ENCODE data around the gene ITCH. TPM values are rescaled to one million over a fixed set of nuclear protein-coding genes. Genes with fewer than 3 reads are reported as not detected.
A peak's percentile ranks its signal among the peaks of the same experiment; 100 is the strongest.

ITCH gene
- total and polyA plus RNA-seq, 2 of the 8 experiments (the other 6 are each of a cell fraction or from before 2014, with no cell fraction given), result 3.9 to 45.2 TPM

DNA sequence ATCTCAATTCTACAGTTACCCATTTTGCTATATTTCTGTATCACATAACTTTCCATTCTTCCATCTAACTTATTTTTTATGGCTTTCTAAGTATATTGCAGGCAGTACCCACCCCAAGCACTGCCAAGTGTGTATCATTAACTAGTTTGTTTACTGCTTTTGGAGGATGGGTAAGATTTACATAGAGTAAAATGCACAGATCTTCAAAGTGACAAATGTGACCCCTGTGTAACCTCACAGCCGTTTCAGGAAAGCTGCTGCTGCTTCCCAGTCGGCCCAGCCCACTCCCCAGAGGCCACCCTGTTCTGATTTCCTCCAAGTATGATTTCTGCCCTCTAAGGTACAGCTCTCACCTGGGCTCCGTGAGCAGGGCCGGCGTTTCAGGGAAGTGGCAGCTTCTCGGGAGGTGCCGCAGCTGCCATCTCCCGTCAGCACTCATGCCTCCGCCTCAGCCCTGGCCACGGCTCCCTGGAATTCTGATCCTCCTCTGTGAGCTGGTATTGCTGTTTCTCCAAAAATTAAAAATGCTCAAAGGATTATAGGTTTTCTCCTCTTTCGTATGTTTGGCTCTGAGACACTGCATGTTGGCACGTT is 180.5 kb downstream of the ITCH start:
- no peak overlapping the region for H4K8ac ChIP-seq (ENCODE audit: extremely low read depth, insufficient read depth, low read length)
- DNase-seq (ENCODE audit: low read depth in 1 of 2, low spot score in 2 of 2) (no peak), FAIRE-seq (no peak)
- POLR2A ChIA-PET (ENCODE audit: partially characterized antibody), result interaction anchor here (0.6 to 1.5 kb wide), 4 partner anchors 11 to 295 kb away, joined by 3 to 5 read pairs (median 3); no protein-coding TSS in a partner anchor
- H3K27me3 ChIP-seq (replicated peaks in 1 of 4; ENCODE audit: control insufficient read depth in 3 of 4, extremely low read depth in 1 of 4, insufficient read depth in 3 of 4, low read length in 3 of 4), result no peaks in the 10 kb centered on the region
- no peak overlapping the region for H4K91ac ChIP-seq (replicated peaks; ENCODE audit: insufficient read length, low read length)
- H2AK5ac ChIP-seq (ENCODE audit: low read depth, low read length), result no peak overlapping the region
- H3K4me1 ChIP-seq (replicated peaks in 1 of 4; ENCODE audit: control insufficient read depth in 3 of 4, insufficient read depth in 4 of 4, low read length in 3 of 4), result peaks cover 0 to 8% (median 2%) of the 10 kb centered on the region in 4 experiments; a peak in 3 of 7 replicates
- CTCF ChIA-PET (ENCODE audit: partially characterized antibody), result interaction anchor here (0.8 to 3.8 kb wide), 8 partner anchors 10 to 287 kb away, joined by 3 to 18 read pairs (median 4); no protein-coding TSS in a partner anchor
- H3K56ac ChIP-seq (replicated peaks; ENCODE audit: insufficient read length, low read depth, low read length), result no peak overlapping the region
- H3K14ac ChIP-seq (ENCODE audit: insufficient read length), result no peak overlapping the region
- H2BK20ac ChIP-seq (ENCODE audit: low read length), result no peak overlapping the region
- peaks cover 0 to 2% of the 10 kb centered on the region in 2 experiments for H4K20me1 ChIP-seq (replicated peaks in 1 of 2; ENCODE audit: control insufficient read depth in 1 of 2, insufficient read depth in 2 of 2, low read length in 2 of 2)
- no peaks in the 10 kb centered on the region for H3K9me3 ChIP-seq (ENCODE audit: insufficient read depth in 2 of 2, low read depth in 1 of 2, low read length in 1 of 2)
- H3K4ac ChIP-seq (replicated peaks; ENCODE audit: insufficient read length, low read depth, low read length), result no peak overlapping the region
- no peak overlapping the region for H2BK12ac ChIP-seq (ENCODE audit: low read depth, low read length)
- no peak overlapping the region for H3K23ac ChIP-seq (ENCODE audit: insufficient read length)
- H3K36me3 ChIP-seq (ENCODE audit: control insufficient read depth in 2 of 4, insufficient read depth in 4 of 4, low read length in 3 of 4), result peaks cover 2 to 10% (median 5%) of the 10 kb centered on the region in 4 experiments; a peak in 4 of 8 replicates
- H2BK120ac ChIP-seq (replicated peaks; ENCODE audit: low read depth, low read length), result no peak overlapping the region
- H3K4me2 ChIP-seq (ENCODE audit: insufficient read depth in 1 of 2, low read depth in 2 of 2, low read length in 2 of 2), result peak overlapping the region in 1 of 2 experiments; percentile 88; a peak in 1 of 4 replicates
- 82% methylated on average over 12 of the region's 12 CpGs; no CpG with 5 or more reads in 1 of the 2 experiments for WGBS, 2 experiments (ENCODE audit: extremely low coverage in 1 of 2, insufficient coverage in 1 of 2, insufficient read length in 1 of 2, insufficient replicate concordance in 2 of 2, low coverage in 1 of 2, low lambda C conversion rate in 2 of 2, missing lambda C conversion rate in 1 of 2)
- H3K9ac ChIP-seq (replicated peaks in 1 of 4; ENCODE audit: extremely low read depth in 1 of 4, low read depth in 3 of 4, low read length in 3 of 4), result no peak overlapping the region
- no peak overlapping the region for H2AFZ ChIP-seq (ENCODE audit: low read length)
- no peaks in the 10 kb centered on the region for H3K79me2 ChIP-seq (ENCODE audit: control insufficient read depth in 1 of 2, insufficient read depth in 2 of 2, low read length in 2 of 2)
- no peak overlapping the region for H2BK15ac ChIP-seq (ENCODE audit: low read length)
- no peaks in the 10 kb centered on the region for H3K79me1 ChIP-seq (ENCODE audit: low read depth, low read length)
- peaks cover 5% of the 10 kb centered on the region; the same call in 1 of the 2 replicates for H3K23me2 ChIP-seq (ENCODE audit: low read depth, low read length)
- H2BK5ac ChIP-seq (ENCODE audit: low read depth, low read length), result no peak overlapping the region
- no peak overlapping the region for H3K27ac ChIP-seq (ENCODE audit: low read depth, low read length)
- H3K18ac ChIP-seq (ENCODE audit: extremely low read depth, low read length), result no peak overlapping the region
- no peak overlapping the region for H4K5ac ChIP-seq (ENCODE audit: insufficient read length, low read depth, low read length)
- H3K4me3 ChIP-seq (ENCODE audit: extremely low read depth in 1 of 4, insufficient read depth in 2 of 4, low read depth in 3 of 4, low read length in 4 of 4), result no peak overlapping the region
- TF ChIP-seq POU5F1 (IDR thresholded peaks at IDR 0.05; ENCODE audit: low read depth, low read length) (no peak), RNF2 (IDR thresholded peaks at IDR 0.05; ENCODE audit: borderline replicate concordance, low read depth, low read length, missing control alignments, poor library complexity, severe bottlenecking) (no peak), SUZ12 (IDR thresholded peaks at IDR 0.05; ENCODE audit: low read length) (no peak), EGR1 (IDR thresholded peaks at IDR 0.05; ENCODE audit: borderline replicate concordance, low read depth, low read length) (no peak), RBBP5 (IDR thresholded peaks at IDR 0.05; ENCODE audit: borderline replicate concordance, low read depth, low read length) (no peak), GTF2F1 (IDR thresholded peaks at IDR 0.05; ENCODE audit: borderline replicate concordance, low read depth, low read length) (no peak), CTBP2 (IDR thresholded peaks at IDR 0.05; ENCODE audit: borderline replicate concordance, insufficient read depth, insufficient read length, low read length) (no peak), SRF (IDR thresholded peaks at IDR 0.05; ENCODE audit: low read depth, low read length) (no peak)
